Erythroblast (primary cell): ENCODE data around the gene IGF2BP3.

Experiments
- DNase-seq, 2 experiments: peaks; one replicate each; lab custom pipeline; 2025; lab: John Stamatoyannopoulos, UW
- GATA1 ChIP-seq: IDR thresholded peaks from 2 replicates; pipeline ENCODE4 v1.6.1; 2011; ENCODE audit warnings: low read depth, mild to moderate bottlenecking, control low read depth, low read length, moderate library complexity
- POLR2A ChIP-seq: IDR thresholded peaks from 2 replicates; pipeline ENCODE4 v1.6.1; 2011; ENCODE audit warnings: mild to moderate bottlenecking, low read length

The IGF2BP3 gene

DNA sequence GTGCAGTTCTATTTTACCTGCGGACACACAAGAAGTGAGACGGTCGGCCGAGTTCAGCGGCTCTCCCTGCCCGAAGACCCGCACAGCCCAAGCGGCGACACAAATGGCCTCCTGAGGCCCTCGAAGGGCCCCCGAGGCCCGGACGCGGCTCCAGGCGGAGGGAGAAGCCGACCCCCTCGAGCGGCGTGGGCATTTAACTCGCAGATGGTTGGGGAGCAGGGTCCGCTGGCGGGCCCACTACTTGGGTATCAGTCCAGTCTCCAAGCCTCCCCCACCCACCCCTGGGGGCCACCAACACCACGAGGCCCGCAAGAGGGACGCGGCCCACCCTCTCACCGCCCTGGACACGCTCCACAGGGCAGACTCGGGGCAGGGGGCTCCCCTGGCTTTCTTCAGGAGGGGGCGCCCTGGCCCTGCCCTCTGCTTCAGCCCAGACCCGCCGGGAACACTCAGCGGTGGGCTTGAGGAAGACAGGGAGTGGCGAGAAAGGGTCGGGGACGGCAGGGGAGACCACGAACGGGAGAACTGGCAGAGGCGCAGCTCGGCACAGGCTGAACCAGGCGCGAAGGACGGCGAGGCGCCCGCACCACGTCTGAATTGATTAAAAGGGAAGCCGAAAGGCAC lies 1.7 kb downstream of the IGF2BP3 start:
- DNase-seq = peak; percentile 69 to 81

DNA sequence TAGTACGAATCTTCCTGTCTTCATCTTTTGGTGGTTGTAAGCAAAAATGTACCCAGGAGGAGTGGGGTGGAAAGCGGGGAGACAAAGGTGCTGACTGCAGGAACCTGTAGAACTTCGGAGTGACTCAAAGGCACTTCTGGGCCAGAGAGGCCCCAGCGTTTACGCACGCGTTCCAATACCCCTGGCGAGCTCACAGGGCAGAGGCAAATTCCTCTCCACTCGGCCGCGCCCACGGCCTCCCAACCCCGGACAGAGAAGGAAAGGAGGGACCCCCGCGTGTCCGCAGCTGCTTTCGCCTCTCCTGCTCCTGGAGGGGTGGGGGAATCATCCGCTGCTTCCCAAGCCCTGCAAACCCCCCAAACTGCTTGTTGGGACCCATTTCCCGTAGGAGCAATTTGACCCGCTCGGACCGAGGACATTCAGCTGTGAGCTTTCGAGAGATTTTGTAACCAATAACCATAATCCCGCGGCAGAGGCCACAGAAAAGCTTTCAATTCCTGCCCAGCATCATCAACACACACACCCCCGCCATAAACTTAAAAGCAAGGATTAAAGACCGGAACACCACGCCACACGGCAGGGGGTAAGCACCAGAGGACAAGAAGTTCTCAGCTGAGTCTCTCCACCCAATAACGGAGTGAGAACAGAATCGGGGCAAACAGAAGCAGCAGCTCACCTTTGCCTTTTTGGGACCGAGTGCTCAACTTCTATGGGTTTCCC lies 2.3 kb downstream of the IGF2BP3 start:
- peak; percentile 69 to 75 for DNase-seq
- TF ChIP-seq GATA1 (no peak), POLR2A (no peak)

More for the DNA sequence above, 1.7 kb downstream of the IGF2BP3 start:
- TF ChIP-seq POLR2A (no peak), GATA1 (no peak)

DNA sequence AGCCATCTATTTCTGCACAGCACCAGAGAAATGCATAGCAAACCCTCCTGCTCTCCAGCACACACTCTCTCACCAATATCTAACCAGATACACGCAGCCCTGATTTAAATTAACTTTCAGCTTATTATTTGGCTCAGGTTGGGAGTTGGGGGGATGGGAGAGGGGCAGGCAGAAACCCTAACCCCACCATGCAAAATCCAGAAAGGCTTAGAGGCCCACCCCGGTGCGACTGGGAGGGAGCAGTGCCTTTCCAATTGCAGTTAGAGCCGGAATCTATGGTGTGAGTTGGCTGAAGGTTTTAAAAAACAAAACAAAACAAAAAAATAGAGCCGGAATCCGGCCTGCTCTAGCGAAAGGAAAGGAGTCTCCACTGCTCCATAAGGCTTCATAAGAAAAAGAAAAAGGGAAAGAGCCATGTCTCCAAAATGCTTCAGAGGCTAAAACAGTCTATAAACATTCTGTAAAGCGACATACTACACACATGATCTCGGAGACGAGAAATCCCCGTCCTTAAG lies 2.9 kb downstream of the IGF2BP3 start:
- no peak for TF ChIP-seq GATA1
- TF ChIP-seq POLR2A = no peak
- peak; percentile 42 to 57 for DNase-seq

DNA sequence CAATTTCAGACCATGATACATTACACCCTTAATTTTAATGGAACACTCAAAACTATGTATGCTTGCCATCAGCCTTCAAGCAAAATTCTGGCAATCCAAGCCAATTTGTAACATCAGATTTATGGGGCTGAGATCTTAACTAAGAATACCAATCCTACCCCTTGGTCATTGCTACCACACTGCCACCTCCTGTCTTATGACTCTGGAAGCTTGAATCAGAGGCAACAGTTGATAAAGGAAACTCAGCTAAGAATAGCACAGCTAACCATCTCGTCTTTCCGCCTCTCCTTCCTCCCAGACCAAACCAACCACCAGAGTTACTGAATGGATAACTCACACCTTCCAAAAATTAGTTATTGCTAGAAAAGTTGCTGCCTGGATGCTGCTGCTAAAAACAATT lies 7.4 kb downstream of the IGF2BP3 start:
- DNase-seq = peak; percentile 34 to 45
- no peak for TF ChIP-seq POLR2A
- no peak for TF ChIP-seq GATA1

DNA sequence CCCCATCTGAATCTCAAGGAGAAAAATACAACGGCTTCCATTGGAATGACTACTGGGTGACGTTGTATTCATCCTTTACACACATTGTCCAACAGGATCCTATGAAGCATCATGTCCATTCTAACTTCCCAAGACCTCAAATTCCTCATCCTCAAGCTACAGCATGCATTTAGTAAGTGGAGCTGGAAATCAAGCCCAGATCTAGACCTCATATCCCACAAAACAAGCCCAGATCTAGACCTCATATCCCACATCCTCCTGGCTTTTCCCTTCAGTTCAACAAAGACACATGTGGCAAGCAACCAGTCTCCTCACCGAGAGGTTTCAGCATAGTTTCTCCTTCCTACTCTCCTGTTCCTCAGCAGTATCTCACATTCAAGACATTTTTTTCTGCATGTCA lies 12.2 kb downstream of the IGF2BP3 start:
- no peak for TF ChIP-seq GATA1
- no peak for TF ChIP-seq POLR2A
- no peak for DNase-seq

DNA sequence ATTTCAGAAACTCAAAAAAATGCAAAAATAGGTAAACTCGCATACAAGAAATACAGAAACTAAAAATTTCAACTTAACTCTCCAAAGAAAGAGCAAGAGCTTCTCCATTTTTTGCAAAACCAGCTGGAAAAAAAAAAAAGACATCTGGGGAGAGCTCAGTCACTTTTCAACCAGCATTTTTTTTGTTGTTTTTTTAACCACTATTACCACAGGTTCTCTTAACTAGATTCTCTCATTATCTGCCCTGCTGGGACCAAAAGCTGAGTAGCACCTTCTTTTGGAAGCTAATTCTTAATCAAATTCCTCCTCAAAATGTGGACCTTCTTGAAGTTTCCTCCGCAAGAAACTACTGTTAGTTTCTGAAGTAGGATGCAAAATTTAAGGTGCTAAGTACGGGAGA lies 14.2 kb downstream of the IGF2BP3 start:
- no peak for DNase-seq

DNA sequence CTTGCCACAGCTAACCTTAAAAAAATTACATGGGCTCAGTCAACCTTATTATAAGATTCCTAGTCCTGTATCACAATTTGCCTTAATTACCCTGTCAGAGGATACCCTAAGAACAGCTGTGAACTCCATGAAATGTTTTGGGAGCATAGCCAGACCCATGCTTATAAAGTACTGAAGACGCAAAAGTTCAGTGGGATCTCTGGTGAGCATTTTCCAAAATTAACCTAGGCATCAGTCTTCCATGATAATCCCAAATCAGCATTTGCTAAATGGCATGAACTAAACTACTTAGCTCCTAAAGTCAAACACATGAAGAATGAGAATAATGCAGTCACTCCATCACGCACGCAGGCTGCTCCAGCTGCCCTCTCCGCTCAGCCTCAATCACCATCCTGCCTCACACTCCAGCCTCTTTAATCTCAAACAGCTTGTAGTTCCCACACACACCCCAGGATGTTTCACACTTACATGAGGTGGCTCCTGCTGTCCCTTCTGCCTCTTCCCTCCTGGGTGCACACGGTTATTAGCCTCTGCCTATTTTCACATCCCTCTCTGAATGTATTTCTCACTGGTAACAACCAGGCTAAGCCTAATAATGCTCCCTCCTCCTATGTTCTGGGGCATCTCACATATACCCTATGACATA lies 15.3 kb downstream of the IGF2BP3 start:
- TF ChIP-seq POLR2A (no peak), GATA1 (no peak)

More for the DNA sequence above, 14.2 kb downstream of the IGF2BP3 start:
- no peak for TF ChIP-seq GATA1

DNA sequence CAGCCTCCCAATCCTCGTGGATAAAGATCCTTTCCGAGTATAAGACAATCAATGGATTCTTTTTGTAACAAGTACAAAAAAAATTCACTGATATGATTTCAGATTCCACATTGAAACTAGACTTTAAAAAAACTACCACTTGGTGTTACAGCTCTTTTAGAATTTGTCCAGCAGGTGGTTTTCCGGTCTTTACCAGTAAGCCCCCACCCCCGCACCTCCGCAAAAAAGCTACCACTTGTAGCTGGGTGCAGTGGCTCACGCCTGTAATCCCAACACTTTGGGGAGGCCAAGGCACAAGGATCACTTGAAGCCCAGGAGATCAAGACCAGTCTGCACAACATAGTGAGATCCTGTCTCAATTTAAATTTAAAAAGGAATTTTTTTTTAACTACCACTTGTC lies 19.8 kb downstream of the IGF2BP3 start:
- no peak for DNase-seq
- TF ChIP-seq GATA1 (no peak), POLR2A (no peak)

More for the DNA sequence above, 15.3 kb downstream of the IGF2BP3 start:
- DNase-seq = no peak

DNA sequence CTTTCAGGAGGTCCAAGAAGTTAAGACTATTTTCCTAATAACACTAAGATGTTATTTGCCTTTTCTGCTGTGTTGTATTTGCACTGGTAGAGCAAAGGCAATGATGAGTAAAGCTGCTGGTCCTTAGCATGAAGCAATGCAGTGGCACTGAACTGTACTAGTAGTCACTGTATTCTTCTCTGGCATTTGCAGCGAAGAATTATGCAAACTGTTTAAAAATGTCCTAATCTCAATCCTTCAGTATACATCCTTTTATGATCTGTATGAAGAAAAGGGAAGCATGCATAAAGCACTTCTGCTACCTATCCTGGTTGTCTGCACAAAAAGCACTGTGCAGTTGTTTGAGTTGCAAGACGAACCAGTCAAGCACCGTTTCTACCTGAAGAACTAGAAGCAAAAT lies 20.4 kb downstream of the IGF2BP3 start:
- no peak for TF ChIP-seq GATA1
- TF ChIP-seq POLR2A = no peak
- no peak for DNase-seq

DNA sequence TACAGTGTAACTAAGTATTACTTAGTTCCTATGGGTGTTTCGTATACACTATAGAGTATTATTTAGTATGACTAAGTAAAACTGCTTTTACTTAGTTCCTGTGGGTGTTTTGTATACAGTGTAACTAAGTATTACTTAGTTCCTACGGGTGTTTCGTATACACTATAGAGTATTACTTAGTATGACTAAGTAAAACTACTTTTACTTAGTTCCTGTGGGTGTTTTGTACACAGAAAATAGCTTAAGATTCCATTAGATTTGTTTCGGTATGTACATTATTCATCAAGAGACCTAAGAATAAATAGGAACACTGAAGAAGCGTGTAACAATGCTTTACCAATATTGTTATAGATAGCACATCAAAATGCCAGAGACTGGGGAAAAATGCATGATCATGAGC lies 25.0 kb downstream of the IGF2BP3 start:
- DNase-seq = no peak
- TF ChIP-seq GATA1 (no peak), POLR2A (no peak)

DNA sequence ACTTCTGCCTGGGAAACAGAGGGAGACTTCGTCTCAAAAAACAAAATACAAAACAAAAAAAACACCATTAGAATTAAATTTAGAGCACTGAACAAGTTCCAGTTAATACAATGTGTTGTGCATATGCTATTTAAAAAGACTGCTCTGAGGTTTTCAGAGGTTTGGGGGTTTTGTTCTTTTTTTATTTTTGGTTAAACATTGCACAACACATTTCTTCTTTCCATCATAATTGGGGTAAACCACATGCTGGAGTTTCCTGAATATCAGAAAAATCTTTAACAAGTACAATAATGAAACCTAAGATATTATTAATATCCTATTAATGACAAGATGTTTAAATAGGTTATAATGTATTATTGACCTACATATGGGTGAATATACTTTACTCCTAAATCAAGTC lies 26.3 kb downstream of the IGF2BP3 start:
- no peak for DNase-seq
- TF ChIP-seq GATA1 (no peak), POLR2A (no peak)

DNA sequence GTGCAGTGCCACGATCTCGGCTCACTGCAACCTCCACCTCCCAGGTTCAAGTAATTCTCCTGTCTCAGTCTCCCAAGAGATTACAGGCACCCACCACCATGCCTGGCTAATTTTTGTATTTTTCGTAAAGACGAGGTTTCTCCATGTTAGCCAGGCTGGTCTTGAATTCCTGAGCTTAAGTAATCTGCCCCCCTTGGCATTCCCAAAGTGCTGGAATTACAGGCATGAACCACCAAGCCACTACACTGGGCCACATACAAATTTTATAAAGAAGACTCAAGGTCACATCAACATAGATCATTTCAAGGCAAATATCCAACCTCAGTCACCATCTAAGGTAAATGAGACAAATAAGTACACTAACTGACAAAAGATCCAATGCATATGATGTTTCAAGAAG lies 32.1 kb downstream of the IGF2BP3 start:
- no peak for TF ChIP-seq POLR2A
- TF ChIP-seq GATA1 = no peak
- no peak for DNase-seq

DNA sequence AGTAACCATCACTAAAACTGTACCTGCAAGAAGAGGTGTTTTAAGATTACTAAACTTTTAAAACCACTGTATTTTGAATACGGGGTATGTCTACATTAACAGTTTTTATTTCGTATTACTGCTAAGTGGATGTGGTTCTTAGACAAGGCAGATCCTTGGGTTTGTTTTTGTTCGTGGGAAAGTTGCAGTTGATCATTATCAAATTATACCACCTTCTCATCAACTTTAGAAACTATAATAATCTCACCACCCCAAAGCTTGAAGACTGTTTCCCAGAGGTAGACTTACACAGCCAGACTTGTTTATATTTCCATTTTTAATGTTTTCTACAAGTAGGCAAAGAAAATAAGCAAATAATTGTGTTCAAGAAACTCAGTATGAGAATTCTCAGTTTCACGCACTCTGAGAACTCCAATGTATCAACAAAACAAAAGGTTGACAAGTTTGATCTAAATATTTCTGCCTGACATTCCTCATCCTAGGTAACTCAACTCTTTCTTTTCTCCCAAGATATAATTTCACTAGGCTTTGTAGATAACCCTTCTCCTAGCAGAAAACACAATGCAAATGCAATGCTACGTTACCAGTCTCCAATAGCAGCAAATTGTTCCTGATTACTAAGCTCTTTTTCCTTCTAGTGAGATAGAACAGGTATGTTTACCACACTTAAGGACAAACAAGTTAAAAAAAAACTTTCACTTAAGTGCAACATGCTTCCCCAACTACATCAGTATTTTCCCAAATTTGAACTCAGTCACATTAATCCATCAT lies 36.0 kb downstream of the IGF2BP3 start:
- TF ChIP-seq POLR2A (no peak), GATA1 (no peak)

More for the DNA sequence above, 36.0 kb downstream of the IGF2BP3 start:
- DNase-seq = no peak
